Prostate gland (tissue), 2 donors: ENCODE data around the gene RANGAP1.

Experiments
- CTCF ChIP-seq, 4 experiments: fragments of 200-600 bp in 2 of 4; fragments of 450-650 bp in 2 of 4; sonication (generic) in 2 of 4; IDR thresholded peaks; 1 replicate in 3 of 4; 2 replicates in 1 of 4; pipeline ENCODE4 v1.5.1; 2016 to 2019; ENCODE audit warnings: antibody characterized with exemption in 4 of 4, mild to moderate bottlenecking in 2 of 4, moderate library complexity in 2 of 4
- POLR2A ChIP-seq: fragments of 450-650 bp; IDR thresholded peaks from one replicate; pipeline ENCODE4 v1.6.1; 2016; ENCODE audit warnings: antibody characterized with exemption, mild to moderate bottlenecking
- POLR2AphosphoS5 ChIP-seq: sonication (generic); formaldehyde crosslinking; IDR thresholded peaks from one replicate; pipeline ENCODE4 v1.6.1; 2017; ENCODE audit warnings: antibody characterized with exemption

GRCh38 chr22:41215409-41215808 lies 70.6 kb downstream of the RANGAP1 start:
- no peak for TF ChIP-seq CTCF (IDR thresholded peaks at IDR 0.05)
- TF ChIP-seq POLR2A = no peak
- TF ChIP-seq POLR2AphosphoS5 = no peak
